ENCODE measurements around the gene DDR1.

- TF ChIP-seq CTCF (IDR thresholded peaks at IDR 0.05) (no peak), POLR2A (IDR thresholded peaks at IDR 0.05) (no peak)
These were observed 40.7 kb upstream of the DDR1 start for GRCh38 chr6:30843611-30843998.
